Measurements from ENCODE around the gene SPIN1.
A peak's percentile ranks its signal among the peaks of the same experiment; 100 is the strongest.

Gene SPIN1

DNA sequence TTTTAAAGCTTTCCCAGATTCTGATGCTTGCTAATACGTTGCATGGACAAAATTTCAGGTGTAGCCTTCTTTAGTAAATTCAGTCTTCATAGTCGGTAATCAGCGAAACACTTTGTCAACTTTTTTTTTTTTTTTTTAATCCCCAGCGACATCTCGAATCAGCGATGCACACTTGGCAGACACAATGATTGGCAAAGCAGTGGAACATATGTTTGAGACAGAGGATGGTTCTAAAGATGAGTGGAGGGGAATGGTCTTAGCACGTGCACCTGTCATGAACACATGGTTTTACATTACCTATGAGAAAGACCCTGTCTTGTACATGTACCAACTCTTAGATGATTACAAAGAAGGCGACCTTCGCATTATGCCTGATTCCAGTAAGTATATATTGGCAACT lies 80.0 kb downstream of the SPIN1 start:
- H3K4me3 ChIP-seq (ENCODE audit: low read depth, low read length), result no peak overlapping the region
- H3K36me3 ChIP-seq (replicated peaks), result peaks cover 12% of the 10 kb centered on the region
- H3K27me3 ChIP-seq (replicated peaks), result no peaks in the 10 kb centered on the region
- in situ Hi-C loops (cut with HindIII; ENCODE audit: low pct_ligation_motif_present, low sequenced_read_pairs), result no loop called here
- DNase-seq, result no peak
- TF ChIP-seq, protein P1, sequence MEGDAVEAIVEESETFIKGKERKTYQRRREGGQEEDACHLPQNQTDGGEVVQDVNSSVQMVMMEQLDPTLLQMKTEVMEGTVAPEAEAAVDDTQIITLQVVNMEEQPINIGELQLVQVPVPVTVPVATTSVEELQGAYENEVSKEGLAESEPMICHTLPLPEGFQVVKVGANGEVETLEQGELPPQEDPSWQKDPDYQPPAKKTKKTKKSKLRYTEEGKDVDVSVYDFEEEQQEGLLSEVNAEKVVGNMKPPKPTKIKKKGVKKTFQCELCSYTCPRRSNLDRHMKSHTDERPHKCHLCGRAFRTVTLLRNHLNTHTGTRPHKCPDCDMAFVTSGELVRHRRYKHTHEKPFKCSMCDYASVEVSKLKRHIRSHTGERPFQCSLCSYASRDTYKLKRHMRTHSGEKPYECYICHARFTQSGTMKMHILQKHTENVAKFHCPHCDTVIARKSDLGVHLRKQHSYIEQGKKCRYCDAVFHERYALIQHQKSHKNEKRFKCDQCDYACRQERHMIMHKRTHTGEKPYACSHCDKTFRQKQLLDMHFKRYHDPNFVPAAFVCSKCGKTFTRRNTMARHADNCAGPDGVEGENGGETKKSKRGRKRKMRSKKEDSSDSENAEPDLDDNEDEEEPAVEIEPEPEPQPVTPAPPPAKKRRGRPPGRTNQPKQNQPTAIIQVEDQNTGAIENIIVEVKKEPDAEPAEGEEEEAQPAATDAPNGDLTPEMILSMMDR (IDR thresholded peaks at IDR 0.05; ENCODE audit: low read depth, low read length, missing control alignments), result no peak
- no peak overlapping the region for H3K27ac ChIP-seq

DNA sequence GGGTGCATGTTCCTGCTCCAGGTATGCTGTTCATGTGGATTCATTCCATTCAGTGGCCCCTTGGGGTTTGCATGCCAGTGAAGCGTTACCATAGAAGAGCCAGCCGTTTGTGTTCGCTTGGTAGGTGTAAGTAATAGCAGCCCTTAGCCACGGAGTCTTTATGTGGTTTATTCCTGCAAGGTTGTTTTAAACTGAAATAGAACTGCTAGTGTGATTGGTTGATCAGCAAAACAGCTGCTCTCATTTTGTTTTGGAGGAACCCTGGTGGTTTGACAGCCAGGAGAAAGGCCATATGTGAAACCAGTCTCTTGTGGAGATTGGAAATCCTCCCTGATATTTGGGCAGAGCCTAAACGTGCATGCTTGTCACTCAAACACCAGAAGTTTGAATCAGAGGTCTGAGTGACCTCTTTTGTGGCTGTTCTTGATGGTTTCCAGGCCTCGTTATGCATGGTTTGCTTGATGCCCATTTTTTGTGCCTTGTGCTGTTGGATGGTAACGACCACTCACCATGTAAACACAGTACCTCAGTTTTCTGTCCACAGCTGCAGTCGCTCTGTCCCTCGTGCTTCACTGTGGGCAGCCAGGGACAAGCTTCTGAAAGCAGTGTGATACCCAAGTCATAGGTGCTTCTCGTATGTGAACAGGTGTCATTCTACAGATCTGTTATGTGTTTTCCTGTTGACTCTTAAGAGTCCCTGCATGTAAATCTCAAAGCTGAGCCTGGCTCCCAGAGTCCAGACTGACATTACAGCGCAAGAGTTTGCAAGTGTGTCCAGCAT lies 88.4 kb downstream of the SPIN1 start:
- TF ChIP-seq, protein P1 (IDR thresholded peaks at IDR 0.05; ENCODE audit: low read depth, low read length, missing control alignments), result no peak
- H3K27ac ChIP-seq, result peak overlapping the region; percentile 70
- in situ Hi-C loops (cut with HindIII; ENCODE audit: low pct_ligation_motif_present, low sequenced_read_pairs), result no loop called here
- peaks cover 4% of the 10 kb centered on the region for H3K36me3 ChIP-seq (replicated peaks)
- H3K4me3 ChIP-seq (ENCODE audit: low read depth, low read length), result no peak overlapping the region
- peak; percentile 21 for DNase-seq
- H3K27me3 ChIP-seq (replicated peaks), result no peaks in the 10 kb centered on the region

DNA sequence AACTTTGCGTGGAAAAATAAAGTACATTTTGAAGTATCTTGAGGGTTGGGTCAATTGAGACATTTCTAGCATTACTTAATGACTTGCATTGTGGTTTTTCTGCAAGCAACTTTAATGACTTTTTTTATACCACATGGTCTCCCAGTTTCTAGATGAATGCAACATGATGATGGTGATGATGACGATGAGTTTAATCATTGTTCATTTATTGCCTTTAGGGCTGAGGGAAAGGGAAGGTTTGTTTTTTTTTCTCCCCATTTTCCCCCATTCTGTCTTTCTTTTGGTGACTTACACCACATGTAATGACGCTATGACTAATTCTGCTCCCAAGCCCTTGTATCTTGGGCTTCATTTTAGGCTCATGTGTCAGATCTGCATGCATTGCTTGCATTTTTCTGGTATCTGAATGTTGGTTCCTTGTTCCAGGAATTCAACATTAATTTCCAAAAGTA lies 89.1 kb downstream of the SPIN1 start:
- Histone ChIP-seq H3K36me3 (replicated peaks) (peaks cover 4% of the 10 kb centered on the region), H3K27ac (peak overlapping the region; percentile 70), H3K27me3 (replicated peaks) (no peaks in the 10 kb centered on the region), H3K4me3 (ENCODE audit: low read depth, low read length) (no peak overlapping the region)
- DNase-seq, result peak; percentile 89
- in situ Hi-C loops (cut with HindIII; ENCODE audit: low pct_ligation_motif_present, low sequenced_read_pairs), result no loop called here
- TF ChIP-seq, protein P1 (IDR thresholded peaks at IDR 0.05; ENCODE audit: low read depth, low read length, missing control alignments), result no peak

DNA sequence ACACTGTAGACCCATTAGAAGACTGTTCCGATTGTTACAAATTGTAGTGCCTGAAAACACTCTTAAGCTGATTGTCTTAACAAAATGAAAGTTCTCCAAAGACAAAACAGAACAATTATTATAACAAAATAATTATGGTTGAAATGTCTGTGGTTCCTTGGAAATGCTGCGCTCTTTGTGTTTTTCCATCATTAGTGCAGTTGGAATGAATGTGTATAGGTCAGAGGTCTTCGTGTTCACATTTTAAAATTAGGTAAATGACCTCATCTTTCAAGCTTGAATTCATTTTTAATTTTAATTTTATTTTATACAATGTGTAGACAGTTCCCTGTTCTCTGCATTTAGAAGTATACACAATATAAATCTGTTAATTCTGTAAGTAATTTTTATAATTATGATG lies 90.0 kb downstream of the SPIN1 start:
- no peak for DNase-seq
- H3K27me3 ChIP-seq (replicated peaks), result no peaks in the 10 kb centered on the region
- in situ Hi-C loops (cut with HindIII; ENCODE audit: low pct_ligation_motif_present, low sequenced_read_pairs), result no loop called here
- peaks cover 4% of the 10 kb centered on the region for H3K36me3 ChIP-seq (replicated peaks)
- H3K4me3 ChIP-seq (ENCODE audit: low read depth, low read length), result no peak overlapping the region
- peak overlapping the region; percentile 70 for H3K27ac ChIP-seq
- TF ChIP-seq, protein P1 (IDR thresholded peaks at IDR 0.05; ENCODE audit: low read depth, low read length, missing control alignments), result no peak

DNA sequence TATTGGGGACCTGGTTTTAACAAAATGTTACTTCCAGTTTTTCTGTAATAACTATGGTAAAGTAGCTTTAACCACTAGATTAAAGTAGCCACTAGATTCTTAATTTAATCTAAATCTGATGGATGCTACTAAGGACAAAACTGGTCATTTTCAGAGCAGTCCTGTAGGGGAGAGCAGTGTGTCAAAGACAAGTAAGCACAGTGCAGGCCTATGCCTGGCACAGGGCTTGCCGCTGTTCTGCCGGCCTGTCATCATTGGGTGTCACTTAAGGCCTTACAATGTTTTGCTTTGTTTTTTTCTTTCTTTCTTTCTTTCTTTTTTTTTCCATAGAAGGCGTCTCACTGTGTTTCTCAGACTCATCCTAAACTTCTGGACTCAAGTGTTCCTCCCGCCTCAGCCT lies 93.7 kb downstream of the SPIN1 start:
- no peak for DNase-seq
- H3K36me3 ChIP-seq (replicated peaks), result no peaks in the 10 kb centered on the region
- in situ Hi-C loops (cut with HindIII; ENCODE audit: low pct_ligation_motif_present, low sequenced_read_pairs), result no loop called here

More for the DNA sequence above, 93.7 kb downstream of the SPIN1 start:
- no peaks in the 10 kb centered on the region for H3K27me3 ChIP-seq (replicated peaks)
- H3K27ac ChIP-seq, result no peak overlapping the region
- TF ChIP-seq, protein P1 (IDR thresholded peaks at IDR 0.05; ENCODE audit: low read depth, low read length, missing control alignments), result peak; percentile 26
- H3K4me3 ChIP-seq (ENCODE audit: low read depth, low read length), result no peak overlapping the region
